PC-3 (cell line): ENCODE data around the gene PSEN2. TPM values are rescaled to one million over a fixed set of nuclear protein-coding genes. Genes with fewer than 3 reads are reported as not detected.

Source experiments
- ATAC-seq: fragments of 200-7000 bp; cut with Tn5 transposase; 2 replicates; pipeline ENCODE4 v1.9.1; 2020; ENCODE audit warnings: mild to moderate bottlenecking, moderate library complexity
- BruUV-seq: library from RNA; stranded (reverse); fragments of 400-500 nt; replicated peaks from 2 replicates; lab custom pipeline; 2021; lab: Mats Ljungman, UMichigan
- CTCF ChIA-PET: fragments of 300-600 bp; sonication (Branson Sonifier 250); formaldehyde crosslinking; loops from one replicate; lab custom pipeline; 2022; ENCODE audit warnings: antibody characterized with exemption; lab: Charles Lee
- POLR2A ChIA-PET: fragments of 300-600 bp; sonication (Branson Sonifier 250); formaldehyde crosslinking; loops from one replicate; lab custom pipeline; 2022; ENCODE audit warnings: antibody characterized with exemption; ENCODE audit not compliant: unreplicated experiment; lab: Charles Lee
- DNase-seq: peaks from one replicate; pipeline ENCODE4 v3.0.0-alpha.2; 2015
- H2AFZ ChIP-seq: fragments of 300-600 bp; sonication (generic); 2 replicates; pipeline ENCODE4 v1.6.0; 2016; ENCODE audit warnings: antibody characterized with exemption, low read length
- H3F3A ChIP-seq: fragments of 300-600 bp; sonication (generic); one replicate; pipeline ENCODE4 v1.6.0; 2017; ENCODE audit warnings: antibody characterized with exemption, low read length, control low read depth, mild to moderate bottlenecking; ENCODE audit not compliant: unreplicated experiment
- H3K27ac ChIP-seq: fragments of 300-600 bp; sonication (generic); 2 replicates; pipeline ENCODE4 v1.5.1; 2016; ENCODE audit warnings: mild to moderate bottlenecking, low read length
- H3K27me3 ChIP-seq: fragments of 300-600 bp; sonication (generic); 2 replicates; pipeline ENCODE4 v1.6.1; 2016; ENCODE audit warnings: low read length, mixed read lengths
- H3K36me3 ChIP-seq: fragments of 300-600 bp; sonication (generic); 2 replicates; pipeline ENCODE4 v1.6.1; 2016; ENCODE audit warnings: low read depth, mixed run types, low read length, mixed read lengths
- H3K4me1 ChIP-seq: fragments of 300-600 bp; sonication (generic); 2 replicates; pipeline ENCODE4 v1.5.1; 2016; ENCODE audit warnings: low read length; ENCODE audit not compliant: insufficient read depth
- H3K4me2 ChIP-seq: fragments of 300-600 bp; sonication (generic); 2 replicates; pipeline ENCODE4 v1.6.0; 2016; ENCODE audit warnings: low read length
- H3K4me3 ChIP-seq: fragments of 300-600 bp; sonication (generic); 2 replicates; pipeline ENCODE4 v1.5.1; 2016; ENCODE audit warnings: mild to moderate bottlenecking, low read length, mixed read lengths
- H3K79me2 ChIP-seq: fragments of 300-600 bp; sonication (generic); 2 replicates; pipeline ENCODE4 v1.6.1; 2017; ENCODE audit warnings: low read length, mixed read lengths
- H3K9ac ChIP-seq: fragments of 300-600 bp; sonication (generic); 2 replicates; pipeline ENCODE4 v1.6.0; 2016; ENCODE audit warnings: mild to moderate bottlenecking, low read length
- H3K9me2 ChIP-seq: fragments of 300-600 bp; sonication (generic); replicated peaks from 2 replicates; pipeline ENCODE4 v1.6.1; 2016; ENCODE audit warnings: mixed run types, low read length, mixed read lengths
- H3K9me3 ChIP-seq: fragments of 300-600 bp; sonication (generic); 2 replicates; pipeline ENCODE4 v1.6.1; 2016; ENCODE audit warnings: low read length, mixed read lengths
- H4K20me1 ChIP-seq: fragments of 300-600 bp; sonication (generic); 2 replicates; pipeline ENCODE4 v1.6.1; 2016; ENCODE audit warnings: low read length, mixed read lengths
- CTCF ChIP-seq: fragments of 300-600 bp; sonication (generic); conservative IDR thresholded peaks from 2 replicates; pipeline ENCODE4 v1.5.1; 2017; ENCODE audit warnings: antibody characterized with exemption, low read depth, mild to moderate bottlenecking, low read length
- EZH2 ChIP-seq: fragments of 300-600 bp; sonication (generic); IDR thresholded peaks from one replicate; pipeline ENCODE4 v1.6.1; 2017; ENCODE audit warnings: antibody characterized with exemption, mild to moderate bottlenecking, low read length; ENCODE audit not compliant: unreplicated experiment
- EZH2phosphoT487 ChIP-seq: fragments of 300-600 bp; sonication (generic); IDR thresholded peaks from 2 replicates; pipeline ENCODE4 v1.6.1; 2018; ENCODE audit warnings: mild to moderate bottlenecking, antibody characterized with exemption, low read length, borderline replicate concordance
- intact Hi-C: fragments of 100-400 bp; cut with micrococcal nuclease; formaldehyde crosslinking; loops from 2 replicates; pipeline ENCODE4 v1.9.0; 2023
- total RNA-seq: library from RNA; depleted of rRNA; stranded (reverse); fragments of >200 nt; gene quantifications from 2 replicates; pipeline ENCODE4 v1.2.3, GENCODE V29; 2014

Gene PSEN2
- total RNA-seq, 1 experiment from 2014 or later: 85.3 TPM

GRCh38 chr1:226884116-226884625, 13.8 kb downstream of the PSEN2 start:
- Histone ChIP-seq H3K9ac (no peak overlapping the region), H3K9me2 (no peaks in the 10 kb centered on the region), H3F3A (no peaks in the 10 kb centered on the region), H2AFZ (no peak overlapping the region), H3K79me2 (no peaks in the 10 kb centered on the region), H3K36me3 (peaks cover 23% of the 10 kb centered on the region), H3K9me3 (no peaks in the 10 kb centered on the region), H3K27ac (no peak overlapping the region), H3K4me3 (no peak overlapping the region), H3K4me2 (no peak overlapping the region), H3K4me1 (peaks cover 10% of the 10 kb centered on the region), H3K27me3 (no peaks in the 10 kb centered on the region), H4K20me1 (no peaks in the 10 kb centered on the region)
- ATAC-seq (no peak), DNase-seq (peak; percentile 32)
- intact Hi-C loops: no loop called here
- BruUV-seq: no TSS peak
- TF ChIP-seq CTCF: no peak
- no peak for TF ChIP-seq EZH2phosphoT487
- no peak for TF ChIP-seq EZH2
- ChIA-PET CTCF (no interaction called here), POLR2A (no interaction called here)

DNA sequence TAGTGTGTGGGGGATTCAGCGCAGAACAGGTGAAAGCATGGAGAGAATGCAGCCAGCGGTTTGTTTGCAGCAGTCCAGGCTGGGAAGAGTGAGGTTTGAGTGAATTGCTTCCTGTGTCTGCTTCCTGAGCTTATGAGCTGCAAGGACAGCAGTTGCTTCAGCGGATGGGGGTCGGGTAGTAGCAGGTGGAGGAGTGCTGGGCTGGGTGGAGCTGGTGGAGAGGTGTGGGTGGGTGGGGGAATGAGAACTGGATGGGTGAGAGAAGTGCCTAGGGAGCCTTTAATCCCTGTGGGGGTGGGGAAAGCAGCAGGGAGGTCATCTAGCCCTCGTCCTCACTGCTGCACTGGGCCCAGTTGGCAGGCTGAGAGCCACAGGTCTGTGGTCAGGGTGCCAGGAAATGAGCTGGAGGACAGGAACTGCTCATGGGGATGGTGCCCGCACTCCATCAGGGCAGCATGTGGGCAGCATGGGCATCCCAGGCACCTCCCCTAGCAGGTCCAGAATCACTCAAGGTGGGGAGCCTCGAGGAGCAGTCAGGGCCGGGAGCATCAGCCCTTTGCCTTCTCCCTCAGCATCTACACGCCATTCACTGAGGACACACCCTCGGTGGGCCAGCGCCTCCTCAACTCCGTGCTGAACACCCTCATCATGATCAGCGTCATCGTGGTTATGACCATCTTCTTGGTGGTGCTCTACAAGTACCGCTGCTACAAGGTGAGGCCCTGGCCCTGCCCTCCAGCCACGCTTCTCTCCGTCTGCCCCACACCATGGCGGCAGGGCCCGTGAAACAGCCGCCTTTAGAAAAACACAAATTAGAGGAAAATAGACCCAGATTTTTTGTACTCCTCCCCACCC, 14.8 kb downstream of the PSEN2 start:
- Histone ChIP-seq H2AFZ (no peak overlapping the region), H3K9me3 (no peaks in the 10 kb centered on the region), H3K36me3 (peaks cover 29% of the 10 kb centered on the region), H3K4me2 (no peak overlapping the region), H4K20me1 (no peaks in the 10 kb centered on the region), H3K27me3 (no peaks in the 10 kb centered on the region), H3K27ac (no peak overlapping the region), H3K9ac (no peak overlapping the region), H3K79me2 (no peaks in the 10 kb centered on the region), H3K4me3 (no peak overlapping the region), H3F3A (no peaks in the 10 kb centered on the region), H3K9me2 (no peaks in the 10 kb centered on the region), H3K4me1 (peaks cover 10% of the 10 kb centered on the region)
- ATAC-seq: no peak
- POLR2A ChIA-PET: interaction anchor here (0.5 kb wide), 1 partner anchor 990 kb away, joined by 4 read pairs; no protein-coding TSS in a partner anchor
- intact Hi-C loops: no loop called here
- TF ChIP-seq EZH2 (no peak), EZH2phosphoT487 (no peak), CTCF (no peak)
- no TSS peak for BruUV-seq
- DNase-seq: no peak
- CTCF ChIA-PET: no interaction called here
